HEK293 (cell line): ENCODE measurements around the gene CDH12.

Experiments
- CTCF ChIA-PET: fragments of 350-600 bp; formaldehyde crosslinking; extraction: SDS; loops from one replicate; lab custom pipeline; 2021; ENCODE audit warnings: antibody characterized with exemption; lab: Yijun Ruan, JAX
- POLR2A ChIA-PET: fragments of 300-600 bp; formaldehyde crosslinking; extraction: SDS; loops from one replicate; lab custom pipeline; 2020; ENCODE audit warnings: antibody characterized with exemption, inconsistent platforms; lab: Yijun Ruan, JAX
- H3K27ac ChIP-seq: fragments of 200-500 bp; sonication (Bioruptor generic); 2 replicates; pipeline ENCODE4 v1.5.1; 2014; ENCODE audit warnings: low read depth, low read length, control low read depth, inconsistent platforms; ENCODE audit errors: extremely low read depth
- H3K36me3 ChIP-seq, 2 experiments: fragments of 200-500 bp in 1 of 2; sonication (Bioruptor generic) in 1 of 2; 1 replicate in 1 of 2; 2 replicates in 1 of 2; pipeline ENCODE4 v1.5.1; 2014 to 2017; ENCODE audit warnings: inconsistent platforms in 2 of 2, low read length in 2 of 2; ENCODE audit not compliant: control insufficient read depth in 2 of 2, insufficient read depth in 1 of 2
- H3K4me1 ChIP-seq: fragments of 200-500 bp; sonication (Bioruptor generic); 2 replicates; pipeline ENCODE4 v1.5.1; 2014; ENCODE audit warnings: mild to moderate bottlenecking, low read length, inconsistent platforms; ENCODE audit not compliant: control insufficient read depth, insufficient read depth
- H3K4me3 ChIP-seq: 2 replicates; pipeline ENCODE4 v1.5.1; 2011; ENCODE audit warnings: low read depth, mild to moderate bottlenecking, control low read depth, low read length, moderate library complexity
- H3K9me3 ChIP-seq: fragments of 200-500 bp; sonication (Bioruptor generic); 2 replicates; pipeline ENCODE4 v1.5.1; 2014; ENCODE audit warnings: low read depth, low read length, inconsistent platforms; ENCODE audit not compliant: control insufficient read depth, insufficient read depth
- KLF9 ChIP-seq: fragments of 450-650 bp; formaldehyde crosslinking; IDR thresholded peaks from 2 replicates; pipeline ENCODE4 v1.5.1; 2016; ENCODE audit warnings: missing biosample characterization, missing genetic modification characterization, low read depth
- MEIS1 ChIP-seq: sonication (generic); formaldehyde crosslinking; IDR thresholded peaks from 2 replicates; pipeline ENCODE4 v1.8.1; 2022; ENCODE audit warnings: missing genetic modification reagents, mild to moderate bottlenecking, borderline replicate concordance
- ZEB2 ChIP-seq: fragments of 450-650 bp; formaldehyde crosslinking; IDR thresholded peaks from 2 replicates; pipeline ENCODE4 v1.5.1; 2016; ENCODE audit warnings: missing biosample characterization, missing genetic modification characterization
- ZNF114 ChIP-seq: fragments of 450-650 bp; formaldehyde crosslinking; IDR thresholded peaks from 2 replicates; pipeline ENCODE4 v1.5.0; 2017; ENCODE audit warnings: missing biosample characterization, missing genetic modification characterization
- ZNF19 ChIP-seq: fragments of 450-650 bp; formaldehyde crosslinking; IDR thresholded peaks from 2 replicates; pipeline ENCODE4; 2016; ENCODE audit warnings: missing biosample characterization, missing genetic modification characterization, low read depth
- ZNF221 ChIP-seq: fragments of 450-650 bp; formaldehyde crosslinking; IDR thresholded peaks from 2 replicates; pipeline ENCODE4 v1.5.1; 2017; ENCODE audit warnings: missing biosample characterization, missing genetic modification characterization, borderline replicate concordance
- ZNF248 ChIP-seq: fragments of 450-650 bp; formaldehyde crosslinking; IDR thresholded peaks from 2 replicates; pipeline ENCODE4 v1.5.1; 2017; ENCODE audit warnings: missing biosample characterization, missing genetic modification characterization
- ZNF335 ChIP-seq: fragments of 450-650 bp; formaldehyde crosslinking; conservative IDR thresholded peaks from 2 replicates; pipeline ENCODE4 v1.5.1; 2016; ENCODE audit warnings: missing biosample characterization, missing genetic modification characterization
- ZNF366 ChIP-seq: fragments of 450-650 bp; formaldehyde crosslinking; conservative IDR thresholded peaks from 2 replicates; pipeline ENCODE4 v1.5.1; 2016; ENCODE audit warnings: missing biosample characterization, missing genetic modification characterization
- ZNF623 ChIP-seq: fragments of 450-650 bp; formaldehyde crosslinking; IDR thresholded peaks from 2 replicates; pipeline ENCODE4 v1.5.1; 2016; ENCODE audit warnings: missing biosample characterization, missing genetic modification characterization
- ZNF660 ChIP-seq: fragments of 450-650 bp; IDR thresholded peaks from 2 replicates; pipeline ENCODE4 v1.5.1; 2018; ENCODE audit warnings: missing biosample characterization, mild to moderate bottlenecking, missing genetic modification characterization
- ZSCAN16 ChIP-seq: fragments of 450-650 bp; formaldehyde crosslinking; IDR thresholded peaks from 2 replicates; pipeline ENCODE4 v1.5.1; 2016; ENCODE audit warnings: missing biosample characterization, missing genetic modification characterization
- ZSCAN30 ChIP-seq: fragments of 450-650 bp; IDR thresholded peaks from 2 replicates; pipeline ENCODE4 v1.5.1; 2018; ENCODE audit warnings: missing biosample characterization, mild to moderate bottlenecking, missing genetic modification characterization, moderate library complexity
- TF ChIP-seq, protein P1 (sequence below): fragments of 450-650 bp; formaldehyde crosslinking; IDR thresholded peaks from 2 replicates; pipeline ENCODE4 v1.5.1; 2017; ENCODE audit warnings: missing biosample characterization, missing genetic modification characterization
- TF ChIP-seq, protein P2 (sequence below): fragments of 450-650 bp; formaldehyde crosslinking; IDR thresholded peaks from 2 replicates; pipeline ENCODE4 v1.5.1; 2016; ENCODE audit warnings: missing biosample characterization, missing genetic modification characterization
- TF ChIP-seq, protein P3 (sequence below): fragments of 450-650 bp; formaldehyde crosslinking; IDR thresholded peaks from 2 replicates; pipeline ENCODE4 v1.5.1; 2017; ENCODE audit warnings: missing biosample characterization, mild to moderate bottlenecking, missing genetic modification characterization, moderate library complexity
- TF ChIP-seq, protein P4 (sequence below): fragments of 450-650 bp; formaldehyde crosslinking; IDR thresholded peaks from 2 replicates; pipeline ENCODE4 v1.5.1; 2016; ENCODE audit warnings: missing biosample characterization, missing genetic modification characterization
- TF ChIP-seq, protein P5 (sequence below): fragments of 450-650 bp; formaldehyde crosslinking; IDR thresholded peaks from 2 replicates; pipeline ENCODE4 v1.5.1; 2016; ENCODE audit warnings: missing biosample characterization, missing genetic modification characterization

Gene CDH12

DNA sequence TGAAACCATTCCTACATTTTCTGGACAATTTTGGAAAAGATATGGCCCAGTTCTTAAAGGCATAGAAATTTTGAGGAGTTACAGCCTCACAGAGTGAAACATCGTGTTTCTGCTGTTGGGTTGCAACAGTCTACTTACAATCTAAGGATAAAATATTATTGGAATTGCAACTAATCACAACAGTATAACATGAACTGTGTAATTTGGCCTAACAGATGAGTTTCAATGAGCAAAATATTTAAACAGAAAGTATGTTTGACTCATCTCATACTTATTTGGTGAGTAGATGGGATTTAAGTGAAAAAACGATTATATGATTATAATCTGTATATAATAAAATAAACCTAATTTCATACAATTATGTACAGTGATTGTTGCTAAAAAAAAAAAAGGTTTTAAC, 1061.8 kb downstream of the CDH12 start:
- Histone ChIP-seq H3K36me3 (no peaks in the 10 kb centered on the region), H3K4me3 (no peak overlapping the region), H3K4me1 (no peaks in the 10 kb centered on the region), H3K27ac (no peak overlapping the region), H3K9me3 (no peaks in the 10 kb centered on the region)
- ChIA-PET CTCF (no interaction called here), POLR2A (no interaction called here)
- TF ChIP-seq ZNF623 (tag by site-specific recombination), result no peak
- TF ChIP-seq, protein P1, sequence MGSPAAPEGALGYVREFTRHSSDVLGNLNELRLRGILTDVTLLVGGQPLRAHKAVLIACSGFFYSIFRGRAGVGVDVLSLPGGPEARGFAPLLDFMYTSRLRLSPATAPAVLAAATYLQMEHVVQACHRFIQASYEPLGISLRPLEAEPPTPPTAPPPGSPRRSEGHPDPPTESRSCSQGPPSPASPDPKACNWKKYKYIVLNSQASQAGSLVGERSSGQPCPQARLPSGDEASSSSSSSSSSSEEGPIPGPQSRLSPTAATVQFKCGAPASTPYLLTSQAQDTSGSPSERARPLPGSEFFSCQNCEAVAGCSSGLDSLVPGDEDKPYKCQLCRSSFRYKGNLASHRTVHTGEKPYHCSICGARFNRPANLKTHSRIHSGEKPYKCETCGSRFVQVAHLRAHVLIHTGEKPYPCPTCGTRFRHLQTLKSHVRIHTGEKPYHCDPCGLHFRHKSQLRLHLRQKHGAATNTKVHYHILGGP, result no peak
- no peak for TF ChIP-seq ZNF335
- TF ChIP-seq, protein P2, sequence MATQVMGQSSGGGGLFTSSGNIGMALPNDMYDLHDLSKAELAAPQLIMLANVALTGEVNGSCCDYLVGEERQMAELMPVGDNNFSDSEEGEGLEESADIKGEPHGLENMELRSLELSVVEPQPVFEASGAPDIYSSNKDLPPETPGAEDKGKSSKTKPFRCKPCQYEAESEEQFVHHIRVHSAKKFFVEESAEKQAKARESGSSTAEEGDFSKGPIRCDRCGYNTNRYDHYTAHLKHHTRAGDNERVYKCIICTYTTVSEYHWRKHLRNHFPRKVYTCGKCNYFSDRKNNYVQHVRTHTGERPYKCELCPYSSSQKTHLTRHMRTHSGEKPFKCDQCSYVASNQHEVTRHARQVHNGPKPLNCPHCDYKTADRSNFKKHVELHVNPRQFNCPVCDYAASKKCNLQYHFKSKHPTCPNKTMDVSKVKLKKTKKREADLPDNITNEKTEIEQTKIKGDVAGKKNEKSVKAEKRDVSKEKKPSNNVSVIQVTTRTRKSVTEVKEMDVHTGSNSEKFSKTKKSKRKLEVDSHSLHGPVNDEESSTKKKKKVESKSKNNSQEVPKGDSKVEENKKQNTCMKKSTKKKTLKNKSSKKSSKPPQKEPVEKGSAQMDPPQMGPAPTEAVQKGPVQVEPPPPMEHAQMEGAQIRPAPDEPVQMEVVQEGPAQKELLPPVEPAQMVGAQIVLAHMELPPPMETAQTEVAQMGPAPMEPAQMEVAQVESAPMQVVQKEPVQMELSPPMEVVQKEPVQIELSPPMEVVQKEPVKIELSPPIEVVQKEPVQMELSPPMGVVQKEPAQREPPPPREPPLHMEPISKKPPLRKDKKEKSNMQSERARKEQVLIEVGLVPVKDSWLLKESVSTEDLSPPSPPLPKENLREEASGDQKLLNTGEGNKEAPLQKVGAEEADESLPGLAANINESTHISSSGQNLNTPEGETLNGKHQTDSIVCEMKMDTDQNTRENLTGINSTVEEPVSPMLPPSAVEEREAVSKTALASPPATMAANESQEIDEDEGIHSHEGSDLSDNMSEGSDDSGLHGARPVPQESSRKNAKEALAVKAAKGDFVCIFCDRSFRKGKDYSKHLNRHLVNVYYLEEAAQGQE (tag by site-specific recombination), result no peak
- TF ChIP-seq KLF9, result no peak
- TF ChIP-seq ZNF248, result no peak
- TF ChIP-seq MEIS1 (CRISPR knock-in tag), result no peak
- TF ChIP-seq, protein P3, sequence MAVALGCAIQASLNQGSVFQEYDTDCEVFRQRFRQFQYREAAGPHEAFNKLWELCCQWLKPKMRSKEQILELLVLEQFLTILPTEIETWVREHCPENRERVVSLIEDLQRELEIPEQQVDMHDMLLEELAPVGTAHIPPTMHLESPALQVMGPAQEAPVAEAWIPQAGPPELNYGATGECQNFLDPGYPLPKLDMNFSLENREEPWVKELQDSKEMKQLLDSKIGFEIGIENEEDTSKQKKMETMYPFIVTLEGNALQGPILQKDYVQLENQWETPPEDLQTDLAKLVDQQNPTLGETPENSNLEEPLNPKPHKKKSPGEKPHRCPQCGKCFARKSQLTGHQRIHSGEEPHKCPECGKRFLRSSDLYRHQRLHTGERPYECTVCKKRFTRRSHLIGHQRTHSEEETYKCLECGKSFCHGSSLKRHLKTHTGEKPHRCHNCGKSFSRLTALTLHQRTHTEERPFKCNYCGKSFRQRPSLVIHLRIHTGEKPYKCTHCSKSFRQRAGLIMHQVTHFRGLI (tag by site-specific recombination), result no peak
- no peak for TF ChIP-seq ZEB2 (tag by site-specific recombination)
- no peak for TF ChIP-seq ZNF221 (tag by site-specific recombination)
- TF ChIP-seq, protein P4, sequence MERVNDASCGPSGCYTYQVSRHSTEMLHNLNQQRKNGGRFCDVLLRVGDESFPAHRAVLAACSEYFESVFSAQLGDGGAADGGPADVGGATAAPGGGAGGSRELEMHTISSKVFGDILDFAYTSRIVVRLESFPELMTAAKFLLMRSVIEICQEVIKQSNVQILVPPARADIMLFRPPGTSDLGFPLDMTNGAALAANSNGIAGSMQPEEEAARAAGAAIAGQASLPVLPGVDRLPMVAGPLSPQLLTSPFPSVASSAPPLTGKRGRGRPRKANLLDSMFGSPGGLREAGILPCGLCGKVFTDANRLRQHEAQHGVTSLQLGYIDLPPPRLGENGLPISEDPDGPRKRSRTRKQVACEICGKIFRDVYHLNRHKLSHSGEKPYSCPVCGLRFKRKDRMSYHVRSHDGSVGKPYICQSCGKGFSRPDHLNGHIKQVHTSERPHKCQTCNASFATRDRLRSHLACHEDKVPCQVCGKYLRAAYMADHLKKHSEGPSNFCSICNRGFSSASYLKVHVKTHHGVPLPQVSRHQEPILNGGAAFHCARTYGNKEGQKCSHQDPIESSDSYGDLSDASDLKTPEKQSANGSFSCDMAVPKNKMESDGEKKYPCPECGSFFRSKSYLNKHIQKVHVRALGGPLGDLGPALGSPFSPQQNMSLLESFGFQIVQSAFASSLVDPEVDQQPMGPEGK (tag by site-specific recombination), result no peak
- no peak for TF ChIP-seq ZNF366 (tag by site-specific recombination)
- TF ChIP-seq, protein P5, sequence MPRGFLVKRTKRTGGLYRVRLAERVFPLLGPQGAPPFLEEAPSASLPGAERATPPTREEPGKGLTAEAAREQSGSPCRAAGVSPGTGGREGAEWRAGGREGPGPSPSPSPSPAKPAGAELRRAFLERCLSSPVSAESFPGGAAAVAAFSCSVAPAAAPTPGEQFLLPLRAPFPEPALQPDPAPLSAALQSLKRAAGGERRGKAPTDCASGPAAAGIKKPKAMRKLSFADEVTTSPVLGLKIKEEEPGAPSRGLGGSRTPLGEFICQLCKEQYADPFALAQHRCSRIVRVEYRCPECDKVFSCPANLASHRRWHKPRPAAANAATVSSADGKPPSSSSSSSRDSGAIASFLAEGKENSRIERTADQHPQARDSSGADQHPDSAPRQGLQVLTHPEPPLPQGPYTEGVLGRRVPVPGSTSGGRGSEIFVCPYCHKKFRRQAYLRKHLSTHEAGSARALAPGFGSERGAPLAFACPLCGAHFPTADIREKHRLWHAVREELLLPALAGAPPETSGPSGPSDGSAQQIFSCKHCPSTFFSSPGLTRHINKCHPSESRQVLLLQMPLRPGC, result no peak

DNA sequence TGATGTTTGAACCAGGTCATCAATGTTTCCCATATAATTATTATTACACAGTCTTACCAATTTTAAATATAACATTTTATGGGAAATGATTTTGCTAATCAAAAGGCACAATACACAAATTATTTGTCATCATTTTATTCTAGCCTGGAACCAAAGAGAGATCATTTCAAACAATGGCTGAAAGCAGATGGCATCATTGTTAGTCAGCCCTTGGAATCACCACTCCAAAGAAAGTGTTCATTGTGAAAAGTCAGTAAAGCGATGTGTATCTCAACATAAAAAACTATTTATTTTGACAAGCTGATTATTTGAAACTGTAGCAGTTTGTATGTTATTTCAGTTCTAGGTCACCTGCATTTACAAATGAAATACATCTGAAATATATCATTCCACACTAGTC, 1068.7 kb downstream of the CDH12 start:
- Histone ChIP-seq H3K27ac (no peak overlapping the region), H3K9me3 (no peaks in the 10 kb centered on the region), H3K4me3 (no peak overlapping the region), H3K36me3 (no peaks in the 10 kb centered on the region), H3K4me1 (no peaks in the 10 kb centered on the region)
- no peak for TF ChIP-seq ZNF660 (tag by site-specific recombination)
- no peak for TF ChIP-seq ZSCAN30 (tag by site-specific recombination)
- no peak for TF ChIP-seq ZNF19
- TF ChIP-seq ZSCAN16 (tag by site-specific recombination), result no peak
- no peak for TF ChIP-seq ZNF114
- CTCF ChIA-PET, result no interaction called here
- POLR2A ChIA-PET, result no interaction called here
